Ovary (tissue), 3 donors: ENCODE data around the gene NDUFA13.

ENCODE experiments used
- POLR2A ChIP-seq: fragments of 450-650 bp; IDR thresholded peaks from one replicate; pipeline ENCODE4 v1.6.1; 2017; ENCODE audit warnings: antibody characterized with exemption, mild to moderate bottlenecking, moderate library complexity
- TF ChIP-seq, protein P1 (sequence below), 3 donors: fragments of 450-650 bp in 2 of 3; fragments of 200-600 bp in 1 of 3; IDR thresholded peaks; one replicate each; pipeline versions ENCODE4 v1.5.1 to v1.8.0; 2016 to 2022; ENCODE audit warnings: antibody characterized with exemption in 3 of 3, mild to moderate bottlenecking in 1 of 3
- donor health status: DM: no; HTN: no; CAD: no.

- TF ChIP-seq, protein P1, sequence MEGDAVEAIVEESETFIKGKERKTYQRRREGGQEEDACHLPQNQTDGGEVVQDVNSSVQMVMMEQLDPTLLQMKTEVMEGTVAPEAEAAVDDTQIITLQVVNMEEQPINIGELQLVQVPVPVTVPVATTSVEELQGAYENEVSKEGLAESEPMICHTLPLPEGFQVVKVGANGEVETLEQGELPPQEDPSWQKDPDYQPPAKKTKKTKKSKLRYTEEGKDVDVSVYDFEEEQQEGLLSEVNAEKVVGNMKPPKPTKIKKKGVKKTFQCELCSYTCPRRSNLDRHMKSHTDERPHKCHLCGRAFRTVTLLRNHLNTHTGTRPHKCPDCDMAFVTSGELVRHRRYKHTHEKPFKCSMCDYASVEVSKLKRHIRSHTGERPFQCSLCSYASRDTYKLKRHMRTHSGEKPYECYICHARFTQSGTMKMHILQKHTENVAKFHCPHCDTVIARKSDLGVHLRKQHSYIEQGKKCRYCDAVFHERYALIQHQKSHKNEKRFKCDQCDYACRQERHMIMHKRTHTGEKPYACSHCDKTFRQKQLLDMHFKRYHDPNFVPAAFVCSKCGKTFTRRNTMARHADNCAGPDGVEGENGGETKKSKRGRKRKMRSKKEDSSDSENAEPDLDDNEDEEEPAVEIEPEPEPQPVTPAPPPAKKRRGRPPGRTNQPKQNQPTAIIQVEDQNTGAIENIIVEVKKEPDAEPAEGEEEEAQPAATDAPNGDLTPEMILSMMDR (IDR thresholded peaks at IDR 0.05): no peak
- TF ChIP-seq POLR2A: no peak
Measured at GRCh38 chr19:19543101-19543500, 27.1 kb downstream of the NDUFA13 start.
